Esophagus muscularis mucosa (tissue), 4 donors: ENCODE data around the gene ANKHD1. TPM values are rescaled to one million over a fixed set of nuclear protein-coding genes. Genes with fewer than 3 reads are reported as not detected.

ENCODE experiments used
- DNase-seq: peaks from one replicate; pipeline ENCODE4 v3.0.0-alpha.2; 2017; ENCODE audit errors: extremely low spot score
- H3K27ac ChIP-seq, 4 donors: fragments of 200-600 bp; sonication (generic); replicated peaks in 1 of 4; 1 replicate in 3 of 4; 2 replicates in 1 of 4; pipeline ENCODE4 v1.5.1; 2016 to 2019; ENCODE audit warnings: mild to moderate bottlenecking in 1 of 4
- H3K27me3 ChIP-seq, 4 donors: fragments of 200-600 bp; sonication (generic); one replicate each; pipeline versions ENCODE4 v1.5.1 to v1.6.0; 2016 to 2019
- H3K36me3 ChIP-seq, 4 donors: fragments of 200-600 bp; sonication (generic); one replicate each; pipeline ENCODE4 v1.5.1; 2016 to 2019
- H3K4me1 ChIP-seq, 4 donors: fragments of 200-600 bp; sonication (generic); one replicate each; pipeline ENCODE4 v1.5.1; 2016 to 2019
- H3K4me3 ChIP-seq, 4 donors: fragments of 200-600 bp; sonication (generic); 1 replicate in 2 of 4; 2 replicates in 2 of 4; pipeline ENCODE4 v1.5.1; 2016 to 2019; ENCODE audit warnings: mild to moderate bottlenecking in 4 of 4, moderate library complexity in 1 of 4
- H3K9me3 ChIP-seq, 4 donors: fragments of 200-600 bp; sonication (generic); 1 replicate in 3 of 4; 2 replicates in 1 of 4; pipeline ENCODE4 v1.5.1; 2016 to 2019
- EP300 ChIP-seq: sonication (generic); formaldehyde crosslinking; IDR thresholded peaks from one replicate; pipeline ENCODE4 v1.6.1; 2017; ENCODE audit warnings: antibody characterized with exemption
- POLR2A ChIP-seq: fragments of 450-650 bp; IDR thresholded peaks from one replicate; pipeline ENCODE4 v1.6.1; 2017; ENCODE audit warnings: antibody characterized with exemption, moderate library complexity, mild to moderate bottlenecking, low read depth
- POLR2AphosphoS5 ChIP-seq, 2 donors: sonication (generic); formaldehyde crosslinking; IDR thresholded peaks; one replicate each; pipeline ENCODE4 v1.6.1; 2017; ENCODE audit warnings: antibody characterized with exemption in 2 of 2
- WGBS: methylation state at CpG from one replicate; pipeline ENCODE4 v1.1.5; 2018; 5-methylcytosine and 5-hydroxymethylcytosine counted together
- intact Hi-C: fragments of 100-400 bp; cut with DNase I; formaldehyde crosslinking; loops from one replicate; pipeline ENCODE4 v1.15.1; 2023
- total RNA-seq, 4 donors: library from RNA; depleted of rRNA; stranded (reverse); fragments of >200 nt; gene quantifications; one replicate each; pipeline versions ENCODE4 v1.1.0 to v1.2.1, GENCODE V29; 2016
- TF ChIP-seq, protein P1 (sequence below), 3 experiments: fragments of 200-600 bp in 2 of 3; fragments of 450-650 bp in 1 of 3; sonication (generic) in 2 of 3; IDR thresholded peaks; one replicate each; pipeline ENCODE4 v1.5.1; 2017 to 2019; ENCODE audit warnings: antibody characterized with exemption in 3 of 3, mild to moderate bottlenecking in 2 of 3, moderate library complexity in 1 of 3

ANKHD1 gene
- total RNA-seq, 4 donors from 2014 or later: 58.3 to 94.3 (median 62.2) TPM

GRCh38 chr5:140561753-140562523 is 160.3 kb downstream of the ANKHD1 start:
- TF ChIP-seq POLR2AphosphoS5 (IDR thresholded peaks at IDR 0.05): no peak
- TF ChIP-seq, protein P1, sequence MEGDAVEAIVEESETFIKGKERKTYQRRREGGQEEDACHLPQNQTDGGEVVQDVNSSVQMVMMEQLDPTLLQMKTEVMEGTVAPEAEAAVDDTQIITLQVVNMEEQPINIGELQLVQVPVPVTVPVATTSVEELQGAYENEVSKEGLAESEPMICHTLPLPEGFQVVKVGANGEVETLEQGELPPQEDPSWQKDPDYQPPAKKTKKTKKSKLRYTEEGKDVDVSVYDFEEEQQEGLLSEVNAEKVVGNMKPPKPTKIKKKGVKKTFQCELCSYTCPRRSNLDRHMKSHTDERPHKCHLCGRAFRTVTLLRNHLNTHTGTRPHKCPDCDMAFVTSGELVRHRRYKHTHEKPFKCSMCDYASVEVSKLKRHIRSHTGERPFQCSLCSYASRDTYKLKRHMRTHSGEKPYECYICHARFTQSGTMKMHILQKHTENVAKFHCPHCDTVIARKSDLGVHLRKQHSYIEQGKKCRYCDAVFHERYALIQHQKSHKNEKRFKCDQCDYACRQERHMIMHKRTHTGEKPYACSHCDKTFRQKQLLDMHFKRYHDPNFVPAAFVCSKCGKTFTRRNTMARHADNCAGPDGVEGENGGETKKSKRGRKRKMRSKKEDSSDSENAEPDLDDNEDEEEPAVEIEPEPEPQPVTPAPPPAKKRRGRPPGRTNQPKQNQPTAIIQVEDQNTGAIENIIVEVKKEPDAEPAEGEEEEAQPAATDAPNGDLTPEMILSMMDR (IDR thresholded peaks at IDR 0.05): no peak
- no peak for TF ChIP-seq POLR2A
- no peak for TF ChIP-seq EP300
- Histone ChIP-seq H3K27ac (peak overlapping the region in 1 of 4 donors; percentile 11), H3K4me3 (no peak overlapping the region), H3K4me1 (peaks cover 28 to 59% (median 51%) of the 10 kb centered on the region in 4 donors), H3K9me3 (no peaks in the 10 kb centered on the region), H3K36me3 (peaks cover 0 to 48% (median 27%) of the 10 kb centered on the region in 4 donors), H3K27me3 (no peaks in the 10 kb centered on the region)
- intact Hi-C loops: no loop called here
- DNase-seq: no peak
- 97% methylated on average over 5 of the region's 10 CpGs for WGBS

DNA sequence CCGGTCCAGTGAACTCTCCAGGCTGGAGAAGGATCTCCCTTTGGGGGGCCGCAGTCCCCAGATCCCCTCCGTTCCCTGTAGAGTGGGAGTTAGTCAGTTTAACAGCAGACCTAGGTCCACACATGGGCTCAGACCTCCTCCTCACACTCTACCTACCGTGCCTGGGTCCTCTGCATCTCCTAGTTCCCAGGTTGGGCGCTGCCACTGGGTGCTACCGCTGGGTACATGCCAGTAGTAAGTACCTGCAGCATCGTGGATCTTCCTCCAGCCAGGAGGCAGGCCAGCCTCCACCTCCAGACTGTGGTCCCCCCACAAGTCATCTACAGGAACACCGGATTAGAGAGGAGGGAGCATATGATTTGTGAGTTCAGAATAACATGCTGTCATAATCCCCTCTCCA is 162.0 kb downstream of the ANKHD1 start:
- intact Hi-C loops: no loop called here
- Histone ChIP-seq H3K27me3 (no peaks in the 10 kb centered on the region), H3K36me3 (peaks cover 0 to 62% (median 44%) of the 10 kb centered on the region in 4 donors), H3K27ac (peak overlapping the region; percentile 90 to 94 (median 92)), H3K4me1 (peaks cover 42 to 65% (median 56%) of the 10 kb centered on the region in 4 donors), H3K9me3 (no peaks in the 10 kb centered on the region), H3K4me3 (peak overlapping the region; percentile 68 to 96 (median 74))
- TF ChIP-seq, protein P1 (IDR thresholded peaks at IDR 0.05): no peak
- TF ChIP-seq POLR2AphosphoS5 (IDR thresholded peaks at IDR 0.05): no peak
- no peak for TF ChIP-seq EP300
- TF ChIP-seq POLR2A: no peak
- 63% methylated on average over 4 of the region's 8 CpGs for WGBS
- no peak for DNase-seq

DNA sequence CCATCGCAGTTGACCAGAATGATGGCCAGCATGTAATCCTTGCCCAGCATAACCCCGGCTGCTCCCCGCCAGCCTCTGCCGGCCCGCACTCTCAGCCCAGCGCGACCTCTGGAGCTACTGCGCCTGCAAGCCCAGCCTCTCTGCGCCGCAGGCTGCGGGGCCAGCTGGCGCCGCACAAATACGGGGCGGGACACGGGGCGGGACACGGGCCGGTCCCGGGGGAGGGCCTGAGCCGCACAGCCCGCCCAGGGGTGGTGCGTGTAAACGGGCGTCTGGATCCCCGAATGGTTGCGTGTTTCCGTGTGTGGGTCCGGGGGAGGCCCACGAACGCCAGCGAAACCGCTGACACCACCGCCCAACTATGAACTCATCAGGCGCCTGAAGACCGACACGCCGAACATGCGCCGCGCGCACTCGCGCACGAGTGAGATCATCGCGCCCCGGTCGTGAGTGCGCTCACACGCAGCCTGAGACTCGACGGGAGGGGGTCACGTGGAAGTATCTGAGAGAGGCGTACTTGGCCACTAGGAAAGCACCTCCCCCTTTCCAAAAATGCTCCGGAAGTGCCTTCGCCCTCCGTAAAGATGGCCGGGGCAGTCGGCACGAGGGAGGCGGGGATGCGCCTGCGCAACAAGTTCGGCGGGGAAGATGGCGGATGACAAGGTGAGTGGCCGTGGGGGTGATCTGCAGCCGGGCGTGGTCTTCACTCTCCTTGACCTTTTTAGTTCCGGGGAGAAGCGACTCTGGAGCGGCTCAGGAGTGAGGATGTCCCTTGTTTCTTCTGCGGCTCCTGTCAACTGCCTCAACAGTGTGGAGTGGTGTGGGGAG is 162.8 kb downstream of the ANKHD1 start, which contains the start of the genes APBB3 and SLC35A4:
Gene APBB3 (minus strand): TSS at position 403 of the 828 bp plus-strand sequence. CDS start 353 bp downstream, at position 50.
Gene SLC35A4 (plus strand): TSS at position 633 of the 828 bp plus-strand sequence. CDS start 2,342 bp downstream, outside the sequence.
- Histone ChIP-seq H3K4me3 (peak within 1 kb of the TSS; percentile 68 to 96 (median 74)), H3K4me1 (peaks cover 49 to 73% (median 63%) of the 10 kb centered on the region in 4 donors), H3K36me3 (peaks cover 0 to 63% (median 44%) of the 10 kb centered on the region in 4 donors), H3K9me3 (no peaks in the 10 kb centered on the region), H3K27ac (peak within 1 kb of the TSS; percentile 90 to 94 (median 92)), H3K27me3 (no peaks in the 10 kb centered on the region)
- intact Hi-C loops: loop anchor here (5.0 kb wide), 1 partner anchor 73 kb away; the partner anchor contains the start of gene TMCO6
- DNase-seq: peak; percentile 99
- TF ChIP-seq POLR2AphosphoS5 (IDR thresholded peaks at IDR 0.05) (peak; percentile 97 to 98), POLR2A (peak; percentile 56), EP300 (peak; percentile 49)
- TF ChIP-seq, protein P1 (IDR thresholded peaks at IDR 0.05): peak in 1 of 3 experiments; percentile 21
- under 1% methylated on average over 35 of the region's 74 CpGs for WGBS

GRCh38 chr5:140565024-140565779 is 163.6 kb downstream of the ANKHD1 start:
- H3K4me3 ChIP-seq: peak overlapping the region; percentile 68 to 96 (median 74)
- no peaks in the 10 kb centered on the region for H3K9me3 ChIP-seq
- no peak for DNase-seq
- intact Hi-C loops: loop anchor here (5.0 kb wide), 1 partner anchor 72 kb away; the partner anchor contains the start of gene TMCO6
- TF ChIP-seq EP300: no peak
- no peak for TF ChIP-seq POLR2A
- TF ChIP-seq POLR2AphosphoS5 (IDR thresholded peaks at IDR 0.05): no peak
- TF ChIP-seq, protein P1 (IDR thresholded peaks at IDR 0.05): no peak
- H3K4me1 ChIP-seq: peaks cover 57 to 80% (median 71%) of the 10 kb centered on the region in 4 donors
- no peaks in the 10 kb centered on the region for H3K27me3 ChIP-seq
- peak overlapping the region; percentile 90 to 94 (median 92) for H3K27ac ChIP-seq
- WGBS: 9% methylated on average over 10 of the region's 13 CpGs
- H3K36me3 ChIP-seq: peaks cover 0 to 60% (median 43%) of the 10 kb centered on the region in 4 donors
